Esophagus muscularis mucosa (tissue), 4 donors: ENCODE data around the gene SNX13. TPM values are rescaled to one million over a fixed set of nuclear protein-coding genes. Genes with fewer than 3 reads are reported as not detected.

Experiments
- DNase-seq: peaks from one replicate; pipeline ENCODE4 v3.0.0-alpha.2; 2017; ENCODE audit errors: extremely low spot score
- H3K27ac ChIP-seq, 4 donors: fragments of 200-600 bp; sonication (generic); replicated peaks in 1 of 4; 1 replicate in 3 of 4; 2 replicates in 1 of 4; pipeline ENCODE4 v1.5.1; 2016 to 2019; ENCODE audit warnings: mild to moderate bottlenecking in 1 of 4
- H3K27me3 ChIP-seq, 4 donors: fragments of 200-600 bp; sonication (generic); one replicate each; pipeline versions ENCODE4 v1.5.1 to v1.6.0; 2016 to 2019
- H3K36me3 ChIP-seq, 4 donors: fragments of 200-600 bp; sonication (generic); one replicate each; pipeline ENCODE4 v1.5.1; 2016 to 2019
- H3K4me1 ChIP-seq, 4 donors: fragments of 200-600 bp; sonication (generic); one replicate each; pipeline ENCODE4 v1.5.1; 2016 to 2019
- H3K4me3 ChIP-seq, 4 donors: fragments of 200-600 bp; sonication (generic); 1 replicate in 2 of 4; 2 replicates in 2 of 4; pipeline ENCODE4 v1.5.1; 2016 to 2019; ENCODE audit warnings: mild to moderate bottlenecking in 4 of 4, moderate library complexity in 1 of 4
- H3K9me3 ChIP-seq, 4 donors: fragments of 200-600 bp; sonication (generic); 1 replicate in 3 of 4; 2 replicates in 1 of 4; pipeline ENCODE4 v1.5.1; 2016 to 2019
- EP300 ChIP-seq: sonication (generic); formaldehyde crosslinking; IDR thresholded peaks from one replicate; pipeline ENCODE4 v1.6.1; 2017; ENCODE audit warnings: antibody characterized with exemption
- POLR2A ChIP-seq: fragments of 450-650 bp; IDR thresholded peaks from one replicate; pipeline ENCODE4 v1.6.1; 2017; ENCODE audit warnings: antibody characterized with exemption, moderate library complexity, mild to moderate bottlenecking, low read depth
- POLR2AphosphoS5 ChIP-seq, 2 donors: sonication (generic); formaldehyde crosslinking; IDR thresholded peaks; one replicate each; pipeline ENCODE4 v1.6.1; 2017; ENCODE audit warnings: antibody characterized with exemption in 2 of 2
- WGBS: methylation state at CpG from one replicate; pipeline ENCODE4 v1.1.5; 2018; 5-methylcytosine and 5-hydroxymethylcytosine counted together
- intact Hi-C: fragments of 100-400 bp; cut with DNase I; formaldehyde crosslinking; loops from one replicate; pipeline ENCODE4 v1.15.1; 2023
- total RNA-seq, 4 donors: library from RNA; depleted of rRNA; stranded (reverse); fragments of >200 nt; gene quantifications; one replicate each; pipeline versions ENCODE4 v1.1.0 to v1.2.1, GENCODE V29; 2016
- TF ChIP-seq, protein P1 (sequence below), 3 experiments: fragments of 200-600 bp in 2 of 3; fragments of 450-650 bp in 1 of 3; sonication (generic) in 2 of 3; IDR thresholded peaks; one replicate each; pipeline ENCODE4 v1.5.1; 2017 to 2019; ENCODE audit warnings: antibody characterized with exemption in 3 of 3, mild to moderate bottlenecking in 2 of 3, moderate library complexity in 1 of 3

The SNX13 gene
- total RNA-seq, 4 donors from 2014 or later: 37.9 to 51.8 (median 43.9) TPM

DNA sequence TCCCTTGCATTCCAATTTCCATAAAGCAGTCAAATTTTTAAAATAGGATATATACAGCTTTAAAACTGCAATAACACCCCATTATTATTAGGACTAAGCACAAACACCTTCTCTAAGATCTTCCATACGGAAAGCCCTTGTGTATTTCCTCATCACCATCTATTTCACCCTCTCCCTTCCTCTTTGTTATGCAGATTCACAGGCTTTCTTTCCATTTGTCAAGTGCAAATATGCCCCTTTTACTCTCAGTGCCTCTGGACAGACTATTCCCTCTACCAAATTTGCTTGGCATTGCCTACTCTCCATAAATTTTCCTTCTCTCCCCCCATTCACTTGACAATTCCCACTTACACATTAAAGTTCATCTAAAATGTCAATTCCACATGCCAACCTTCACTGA, 61.7 kb downstream of the SNX13 start:
- no peaks in the 10 kb centered on the region for H3K27me3 ChIP-seq
- intact Hi-C loops: no loop called here
- no peaks in the 10 kb centered on the region for H3K4me1 ChIP-seq
- no peak for TF ChIP-seq EP300
- TF ChIP-seq, protein P1, sequence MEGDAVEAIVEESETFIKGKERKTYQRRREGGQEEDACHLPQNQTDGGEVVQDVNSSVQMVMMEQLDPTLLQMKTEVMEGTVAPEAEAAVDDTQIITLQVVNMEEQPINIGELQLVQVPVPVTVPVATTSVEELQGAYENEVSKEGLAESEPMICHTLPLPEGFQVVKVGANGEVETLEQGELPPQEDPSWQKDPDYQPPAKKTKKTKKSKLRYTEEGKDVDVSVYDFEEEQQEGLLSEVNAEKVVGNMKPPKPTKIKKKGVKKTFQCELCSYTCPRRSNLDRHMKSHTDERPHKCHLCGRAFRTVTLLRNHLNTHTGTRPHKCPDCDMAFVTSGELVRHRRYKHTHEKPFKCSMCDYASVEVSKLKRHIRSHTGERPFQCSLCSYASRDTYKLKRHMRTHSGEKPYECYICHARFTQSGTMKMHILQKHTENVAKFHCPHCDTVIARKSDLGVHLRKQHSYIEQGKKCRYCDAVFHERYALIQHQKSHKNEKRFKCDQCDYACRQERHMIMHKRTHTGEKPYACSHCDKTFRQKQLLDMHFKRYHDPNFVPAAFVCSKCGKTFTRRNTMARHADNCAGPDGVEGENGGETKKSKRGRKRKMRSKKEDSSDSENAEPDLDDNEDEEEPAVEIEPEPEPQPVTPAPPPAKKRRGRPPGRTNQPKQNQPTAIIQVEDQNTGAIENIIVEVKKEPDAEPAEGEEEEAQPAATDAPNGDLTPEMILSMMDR (IDR thresholded peaks at IDR 0.05): no peak
- no peak for TF ChIP-seq POLR2AphosphoS5 (IDR thresholded peaks at IDR 0.05)
- TF ChIP-seq POLR2A: no peak
- H3K4me3 ChIP-seq: no peak overlapping the region
- no peaks in the 10 kb centered on the region for H3K9me3 ChIP-seq
- no peak overlapping the region for H3K27ac ChIP-seq
- H3K36me3 ChIP-seq: peaks cover 0 to 44% (median 15%) of the 10 kb centered on the region in 4 donors
- WGBS: 81% methylated on average over 1 of the region's 1 CpG
- DNase-seq: no peak

DNA sequence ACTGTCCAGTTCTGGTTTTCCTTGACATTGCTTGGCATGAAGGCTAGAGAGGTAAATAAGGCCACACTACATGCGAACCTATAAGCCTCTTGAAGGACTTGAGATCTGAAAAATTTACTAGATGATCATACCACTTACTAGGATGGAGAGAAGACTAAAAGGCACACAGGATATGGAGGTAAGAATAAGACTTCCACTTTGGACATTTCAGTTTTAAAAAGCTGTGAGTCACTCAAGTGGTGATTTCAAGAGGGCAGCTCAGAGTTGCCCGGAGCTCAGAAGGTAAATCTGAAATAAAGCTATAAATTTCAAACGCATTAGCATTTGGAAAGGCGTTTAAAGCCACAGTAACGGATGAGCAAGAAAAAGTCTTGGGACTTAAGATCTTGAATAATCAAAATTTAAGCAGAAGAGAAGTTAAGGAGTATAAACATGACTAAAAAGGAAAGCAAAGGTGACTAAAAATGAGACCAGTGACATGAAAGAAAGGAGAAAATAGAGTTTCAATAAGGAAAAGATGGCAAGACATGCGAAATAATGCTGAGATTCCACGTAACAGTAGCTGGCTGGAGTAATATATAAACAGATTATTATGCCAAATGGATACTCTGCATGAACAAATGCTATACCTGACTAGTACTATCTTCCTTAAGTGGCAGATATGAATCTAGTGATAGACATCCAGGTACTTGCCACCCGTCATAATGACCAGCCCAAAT, 68.3 kb downstream of the SNX13 start:
- H3K36me3 ChIP-seq: peaks cover 5 to 74% (median 39%) of the 10 kb centered on the region in 4 donors
- H3K4me1 ChIP-seq: no peaks in the 10 kb centered on the region
- WGBS: 89% methylated on average over 8 of the region's 8 CpGs
- no peaks in the 10 kb centered on the region for H3K27me3 ChIP-seq
- DNase-seq: no peak
- no peak overlapping the region for H3K4me3 ChIP-seq
- no peak overlapping the region for H3K27ac ChIP-seq
- TF ChIP-seq, protein P1 (IDR thresholded peaks at IDR 0.05): no peak
- no peak for TF ChIP-seq POLR2AphosphoS5 (IDR thresholded peaks at IDR 0.05)
- TF ChIP-seq EP300: no peak
- TF ChIP-seq POLR2A: no peak
- no peaks in the 10 kb centered on the region for H3K9me3 ChIP-seq
- intact Hi-C loops: no loop called here

DNA sequence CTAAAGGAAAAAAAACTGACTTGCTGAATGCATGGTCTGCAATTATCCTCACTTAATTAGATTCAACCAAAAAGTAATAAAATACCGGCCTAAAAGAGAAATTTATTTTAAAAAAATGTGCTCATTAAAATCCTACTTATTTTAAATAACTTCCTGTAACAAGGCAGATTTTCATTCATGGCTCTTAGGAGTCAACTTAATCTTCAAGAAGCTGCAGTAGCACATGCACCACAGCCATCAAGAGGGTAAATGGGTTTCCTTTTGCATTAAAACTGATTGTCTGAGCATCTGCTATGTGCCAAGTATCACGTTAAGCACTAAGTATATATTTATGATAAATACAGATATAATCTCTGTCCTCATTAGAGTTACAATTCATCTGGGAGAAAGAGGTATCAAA, 69.9 kb downstream of the SNX13 start:
- H3K27ac ChIP-seq: no peak overlapping the region
- WGBS: 84% methylated on average over 2 of the region's 2 CpGs
- no peak overlapping the region for H3K4me3 ChIP-seq
- TF ChIP-seq POLR2AphosphoS5 (IDR thresholded peaks at IDR 0.05): no peak
- TF ChIP-seq EP300: no peak
- no peak for TF ChIP-seq POLR2A
- TF ChIP-seq, protein P1 (IDR thresholded peaks at IDR 0.05): no peak
- no peaks in the 10 kb centered on the region for H3K27me3 ChIP-seq
- intact Hi-C loops: no loop called here
- no peaks in the 10 kb centered on the region for H3K4me1 ChIP-seq
- peaks cover 0 to 3% (median 0%) of the 10 kb centered on the region in 4 donors for H3K9me3 ChIP-seq
- DNase-seq: no peak
- peaks cover 12 to 87% (median 51%) of the 10 kb centered on the region in 4 donors for H3K36me3 ChIP-seq

DNA sequence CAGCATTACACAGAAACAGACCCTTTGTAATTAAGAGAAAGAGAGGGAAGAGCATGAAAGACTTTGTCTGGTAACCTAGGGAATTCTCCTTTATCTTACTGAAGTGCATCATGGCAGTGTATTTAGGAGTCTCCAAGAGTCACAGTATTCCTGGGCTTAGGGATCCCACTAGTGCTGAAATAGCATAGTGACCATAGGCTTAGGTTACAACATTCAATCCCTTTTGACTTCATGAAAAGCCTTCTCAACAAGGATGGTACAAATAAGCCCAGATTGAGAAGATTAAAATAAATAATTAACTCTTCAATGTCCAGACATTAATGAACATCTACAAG, 76.5 kb downstream of the SNX13 start:
- no peak overlapping the region for H3K4me3 ChIP-seq
- H3K27ac ChIP-seq: no peak overlapping the region
- H3K27me3 ChIP-seq: no peaks in the 10 kb centered on the region
- DNase-seq: no peak
- TF ChIP-seq, protein P1 (IDR thresholded peaks at IDR 0.05): no peak
- intact Hi-C loops: no loop called here
- no peaks in the 10 kb centered on the region for H3K4me1 ChIP-seq
- H3K36me3 ChIP-seq: peaks cover 12 to 75% (median 45%) of the 10 kb centered on the region in 4 donors
- peaks cover 0 to 3% (median 0%) of the 10 kb centered on the region in 4 donors for H3K9me3 ChIP-seq
